Glutamatergic neuron (in vitro differentiated cells): ENCODE data around the gene FBXL17. TPM values are rescaled to one million over a fixed set of nuclear protein-coding genes. Genes with fewer than 3 reads are reported as not detected.

Source experiments
- DNase-seq: peaks from one replicate; pipeline ENCODE4 v3.0.0; 2022
- H3K27ac Mint-ChIP-seq: one replicate; pipeline ENCODE4 v1.8.0; 2020; ENCODE audit warnings: mild to moderate bottlenecking, mixed read lengths, inconsistent platforms; ENCODE audit not compliant: unreplicated experiment
- H3K27me3 Mint-ChIP-seq: one replicate; pipeline ENCODE4 v1.8.0; 2020; ENCODE audit warnings: mild to moderate bottlenecking, moderate library complexity, mixed read lengths, inconsistent platforms; ENCODE audit not compliant: unreplicated experiment
- H3K36me3 Mint-ChIP-seq: one replicate; pipeline ENCODE4 v1.8.0; 2020; ENCODE audit warnings: mild to moderate bottlenecking, mixed read lengths, inconsistent platforms; ENCODE audit not compliant: unreplicated experiment
- H3K4me1 Mint-ChIP-seq: one replicate; pipeline ENCODE4 v1.8.0; 2020; ENCODE audit warnings: mild to moderate bottlenecking, low read depth, mixed read lengths, inconsistent platforms; ENCODE audit not compliant: unreplicated experiment
- H3K4me3 Mint-ChIP-seq: one replicate; pipeline ENCODE4 v1.8.0; 2020; ENCODE audit warnings: mild to moderate bottlenecking, mixed read lengths, inconsistent platforms; ENCODE audit not compliant: unreplicated experiment
- H3K9me3 Mint-ChIP-seq: one replicate; pipeline ENCODE4 v1.8.0; 2020; ENCODE audit warnings: mild to moderate bottlenecking, moderate library complexity, mixed read lengths, inconsistent platforms; ENCODE audit not compliant: unreplicated experiment
- CTCF ChIP-seq: fragments of 200-600 bp; sonication (generic); IDR thresholded peaks from one replicate; pipeline ENCODE4 v1.5.0; 2021; ENCODE audit not compliant: partially characterized antibody, unreplicated experiment
- total RNA-seq: library from RNA; stranded (reverse); fragmentation: NEBNext Ultra II Directional; extraction: Animal tissue kit (Norgen Biotek cat#: 25700); gene quantifications from one replicate; pipeline ENCODE4 v1.2.1, GENCODE V29; 2021; ENCODE audit not compliant: unreplicated experiment

The FBXL17 gene
- total RNA-seq, 1 donor from 2014 or later, result 20.3 TPM

GRCh38 chr5:107840592-107840991 is 541.3 kb downstream of the FBXL17 start:
- Mint-ChIP-seq H3K27ac (no peak overlapping the region), H3K36me3 (peaks cover 13% of the 10 kb centered on the region), H3K4me3 (no peak overlapping the region), H3K4me1 (peaks cover 16% of the 10 kb centered on the region), H3K9me3 (peaks cover 3% of the 10 kb centered on the region), H3K27me3 (peaks cover 3% of the 10 kb centered on the region)
- peak; percentile 24 for DNase-seq
- TF ChIP-seq CTCF, result no peak

- H3K4me1 Mint-ChIP-seq, result peaks cover 16% of the 10 kb centered on the region
- TF ChIP-seq CTCF, result no peak
- no peak for DNase-seq
- no peak overlapping the region for H3K4me3 Mint-ChIP-seq
- peaks cover 3% of the 10 kb centered on the region for H3K9me3 Mint-ChIP-seq
- peaks cover 13% of the 10 kb centered on the region for H3K36me3 Mint-ChIP-seq
- H3K27ac Mint-ChIP-seq, result no peak overlapping the region
- H3K27me3 Mint-ChIP-seq, result peaks cover 3% of the 10 kb centered on the region
These were observed 541.7 kb downstream of the FBXL17 start for GRCh38 chr5:107840161-107840560.

GRCh38 chr5:107835096-107835495 is 546.8 kb downstream of the FBXL17 start:
- H3K4me3 Mint-ChIP-seq, result no peak overlapping the region
- no peak for DNase-seq
- TF ChIP-seq CTCF, result no peak
- H3K27me3 Mint-ChIP-seq, result no peaks in the 10 kb centered on the region
- H3K4me1 Mint-ChIP-seq, result peaks cover 18% of the 10 kb centered on the region
- no peak overlapping the region for H3K27ac Mint-ChIP-seq
- H3K9me3 Mint-ChIP-seq, result no peaks in the 10 kb centered on the region
- H3K36me3 Mint-ChIP-seq, result peaks cover 7% of the 10 kb centered on the region

- peaks cover 7% of the 10 kb centered on the region for H3K36me3 Mint-ChIP-seq
- H3K4me3 Mint-ChIP-seq, result no peak overlapping the region
- no peak for DNase-seq
- H3K27ac Mint-ChIP-seq, result no peak overlapping the region
- H3K27me3 Mint-ChIP-seq, result no peaks in the 10 kb centered on the region
- H3K4me1 Mint-ChIP-seq, result peaks cover 17% of the 10 kb centered on the region
- H3K9me3 Mint-ChIP-seq, result no peaks in the 10 kb centered on the region
- no peak for TF ChIP-seq CTCF
These were observed 549.2 kb downstream of the FBXL17 start for GRCh38 chr5:107832746-107833145.

- no peaks in the 10 kb centered on the region for H3K27me3 Mint-ChIP-seq
- H3K27ac Mint-ChIP-seq, result no peak overlapping the region
- peaks cover 4% of the 10 kb centered on the region for H3K36me3 Mint-ChIP-seq
- no peak for DNase-seq
- no peak overlapping the region for H3K4me3 Mint-ChIP-seq
- TF ChIP-seq CTCF, result no peak
- peaks cover 17% of the 10 kb centered on the region for H3K4me1 Mint-ChIP-seq
- H3K9me3 Mint-ChIP-seq, result no peaks in the 10 kb centered on the region
These were observed 550.1 kb downstream of the FBXL17 start for GRCh38 chr5:107831612-107832395.
